GM12878 (cell line): ENCODE data around the gene TNFRSF1A.

Experiments used
- ASH2L ChIP-seq: fragments of 300-600, 200-600 bp; sonication (generic); IDR thresholded peaks from 2 replicates; pipeline ENCODE4 v1.6.1; 2017; ENCODE audit warnings: low read depth, mild to moderate bottlenecking, borderline replicate concordance
- BCL11A ChIP-seq: IDR thresholded peaks from 2 replicates; pipeline ENCODE4 v1.6.1; 2011; ENCODE audit warnings: low read depth, low read length
- ESRRA ChIP-seq: IDR thresholded peaks from 2 replicates; pipeline ENCODE4 v1.6.1; 2012; ENCODE audit warnings: mild to moderate bottlenecking, low read length, improper control_type of control experiment
- FOS ChIP-seq: IDR thresholded peaks from 3 replicates; pipeline ENCODE4 v1.6.1; 2011; ENCODE audit warnings: borderline replicate concordance; ENCODE audit not compliant: insufficient read length; ENCODE audit errors: extremely low read depth
- HDAC6 ChIP-seq: fragments of 200-600 bp; sonication (generic); IDR thresholded peaks from one replicate; pipeline ENCODE4 v1.8.0; 2017; ENCODE audit warnings: antibody characterized with exemption; ENCODE audit not compliant: unreplicated experiment
- IKZF1 ChIP-seq: fragments of 450-650 bp; conservative IDR thresholded peaks from 2 replicates; pipeline ENCODE4 v1.6.1; 2017; ENCODE audit warnings: antibody characterized with exemption, mild to moderate bottlenecking
- NBN ChIP-seq: fragments of 450-650 bp; IDR thresholded peaks from 2 replicates; pipeline ENCODE4 v1.6.1; 2016
- POLR2AphosphoS5 ChIP-seq: IDR thresholded peaks from 2 replicates; pipeline ENCODE4 v1.6.1; 2011; ENCODE audit warnings: mild to moderate bottlenecking, low read length, inconsistent platforms
- TAF1 ChIP-seq: IDR thresholded peaks from 2 replicates; pipeline ENCODE4 v1.6.1; 2011; ENCODE audit warnings: mild to moderate bottlenecking, low read depth, low read length, borderline replicate concordance
- YY1 ChIP-seq: IDR thresholded peaks from 2 replicates; pipeline ENCODE4 v1.6.1; 2011; ENCODE audit warnings: low read depth, mild to moderate bottlenecking, low read length
- ZNF217 ChIP-seq: fragments of 450-650 bp; IDR thresholded peaks from 2 replicates; pipeline ENCODE4 v1.6.1; 2017; ENCODE audit warnings: antibody characterized with exemption, mild to moderate bottlenecking
- TF ChIP-seq, protein P1 (sequence below), 3 experiments: IDR thresholded peaks in 2 of 3; conservative IDR thresholded peaks in 1 of 3; 2 replicates each; pipeline ENCODE4 v1.5.1; 2011; ENCODE audit warnings: low read depth in 3 of 3, low read length in 3 of 3, mild to moderate bottlenecking in 3 of 3, control low read depth in 2 of 3, moderate library complexity in 2 of 3, inconsistent platforms in 1 of 3, mixed read lengths in 1 of 3; ENCODE audit not compliant: control insufficient read depth in 2 of 3, insufficient read depth in 1 of 3; ENCODE audit errors: extremely low read depth in 1 of 3
- TF ChIP-seq, protein P2 (sequence below): fragments of 450-650 bp; formaldehyde crosslinking; IDR thresholded peaks from 2 replicates; pipeline ENCODE4 v1.5.0; 2022; ENCODE audit warnings: mild to moderate bottlenecking, missing genetic modification characterization
- TF ChIP-seq, protein P3 (sequence below): IDR thresholded peaks from 2 replicates; pipeline ENCODE4 v1.6.1; 2012; ENCODE audit warnings: low read depth, low read length, improper control_type of control experiment

DNA sequence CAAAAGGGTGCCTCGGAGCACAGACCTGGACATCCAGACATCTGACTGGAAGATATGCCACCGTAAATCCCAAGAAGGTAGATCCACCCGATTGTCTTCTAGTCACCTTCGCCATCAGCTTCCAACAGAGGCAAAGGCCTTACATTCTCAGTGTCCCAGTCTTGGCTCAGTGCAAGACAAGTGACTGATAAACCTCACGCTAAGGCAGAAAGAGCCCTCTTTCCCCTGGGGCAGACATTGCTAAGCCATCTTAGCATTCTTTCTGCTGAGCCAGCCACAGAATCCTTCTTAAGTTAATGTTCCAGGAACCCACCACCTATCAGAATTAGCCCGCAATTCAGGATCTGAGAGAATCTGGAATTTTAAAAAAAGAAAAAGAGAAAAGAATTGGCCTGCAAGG, 35.7 kb downstream of the TNFRSF1A start:
- TF ChIP-seq, protein P1, sequence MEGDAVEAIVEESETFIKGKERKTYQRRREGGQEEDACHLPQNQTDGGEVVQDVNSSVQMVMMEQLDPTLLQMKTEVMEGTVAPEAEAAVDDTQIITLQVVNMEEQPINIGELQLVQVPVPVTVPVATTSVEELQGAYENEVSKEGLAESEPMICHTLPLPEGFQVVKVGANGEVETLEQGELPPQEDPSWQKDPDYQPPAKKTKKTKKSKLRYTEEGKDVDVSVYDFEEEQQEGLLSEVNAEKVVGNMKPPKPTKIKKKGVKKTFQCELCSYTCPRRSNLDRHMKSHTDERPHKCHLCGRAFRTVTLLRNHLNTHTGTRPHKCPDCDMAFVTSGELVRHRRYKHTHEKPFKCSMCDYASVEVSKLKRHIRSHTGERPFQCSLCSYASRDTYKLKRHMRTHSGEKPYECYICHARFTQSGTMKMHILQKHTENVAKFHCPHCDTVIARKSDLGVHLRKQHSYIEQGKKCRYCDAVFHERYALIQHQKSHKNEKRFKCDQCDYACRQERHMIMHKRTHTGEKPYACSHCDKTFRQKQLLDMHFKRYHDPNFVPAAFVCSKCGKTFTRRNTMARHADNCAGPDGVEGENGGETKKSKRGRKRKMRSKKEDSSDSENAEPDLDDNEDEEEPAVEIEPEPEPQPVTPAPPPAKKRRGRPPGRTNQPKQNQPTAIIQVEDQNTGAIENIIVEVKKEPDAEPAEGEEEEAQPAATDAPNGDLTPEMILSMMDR (IDR thresholded peaks at IDR 0.05 in 2 of 3, conservative IDR thresholded peaks at IDR 0.05 in 1 of 3; ENCODE audit: control insufficient read depth in 2 of 3, extremely low read depth in 1 of 3, insufficient read depth in 1 of 3, low read depth in 3 of 3, low read length in 3 of 3): no peak
- TF ChIP-seq, protein P2, sequence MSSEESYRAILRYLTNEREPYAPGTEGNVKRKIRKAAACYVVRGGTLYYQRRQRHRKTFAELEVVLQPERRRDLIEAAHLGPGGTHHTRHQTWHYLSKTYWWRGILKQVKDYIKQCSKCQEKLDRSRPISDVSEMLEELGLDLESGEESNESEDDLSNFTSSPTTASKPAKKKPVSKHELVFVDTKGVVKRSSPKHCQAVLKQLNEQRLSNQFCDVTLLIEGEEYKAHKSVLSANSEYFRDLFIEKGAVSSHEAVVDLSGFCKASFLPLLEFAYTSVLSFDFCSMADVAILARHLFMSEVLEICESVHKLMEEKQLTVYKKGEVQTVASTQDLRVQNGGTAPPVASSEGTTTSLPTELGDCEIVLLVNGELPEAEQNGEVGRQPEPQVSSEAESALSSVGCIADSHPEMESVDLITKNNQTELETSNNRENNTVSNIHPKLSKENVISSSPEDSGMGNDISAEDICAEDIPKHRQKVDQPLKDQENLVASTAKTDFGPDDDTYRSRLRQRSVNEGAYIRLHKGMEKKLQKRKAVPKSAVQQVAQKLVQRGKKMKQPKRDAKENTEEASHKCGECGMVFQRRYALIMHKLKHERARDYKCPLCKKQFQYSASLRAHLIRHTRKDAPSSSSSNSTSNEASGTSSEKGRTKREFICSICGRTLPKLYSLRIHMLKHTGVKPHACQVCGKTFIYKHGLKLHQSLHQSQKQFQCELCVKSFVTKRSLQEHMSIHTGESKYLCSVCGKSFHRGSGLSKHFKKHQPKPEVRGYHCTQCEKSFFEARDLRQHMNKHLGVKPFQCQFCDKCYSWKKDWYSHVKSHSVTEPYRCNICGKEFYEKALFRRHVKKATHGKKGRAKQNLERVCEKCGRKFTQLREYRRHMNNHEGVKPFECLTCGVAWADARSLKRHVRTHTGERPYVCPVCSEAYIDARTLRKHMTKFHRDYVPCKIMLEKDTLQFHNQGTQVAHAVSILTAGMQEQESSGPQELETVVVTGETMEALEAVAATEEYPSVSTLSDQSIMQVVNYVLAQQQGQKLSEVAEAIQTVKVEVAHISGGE (CRISPR knock-in tag): no peak
- TF ChIP-seq NBN (no peak), TAF1 (no peak), HDAC6 (no peak), ESRRA (no peak), ASH2L (no peak), POLR2AphosphoS5 (no peak), IKZF1 (no peak), FOS (no peak), YY1 (no peak), BCL11A (no peak), ZNF217 (no peak)
- TF ChIP-seq, protein P3, sequence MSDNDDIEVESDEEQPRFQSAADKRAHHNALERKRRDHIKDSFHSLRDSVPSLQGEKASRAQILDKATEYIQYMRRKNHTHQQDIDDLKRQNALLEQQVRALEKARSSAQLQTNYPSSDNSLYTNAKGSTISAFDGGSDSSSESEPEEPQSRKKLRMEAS: no peak
